HEK293 (cell line): ENCODE measurements around the gene MDM4.

ENCODE experiments used
- CTCF ChIA-PET: fragments of 350-600 bp; formaldehyde crosslinking; extraction: SDS; loops from one replicate; lab custom pipeline; 2021; ENCODE audit warnings: antibody characterized with exemption; lab: Yijun Ruan, JAX
- POLR2A ChIA-PET: fragments of 300-600 bp; formaldehyde crosslinking; extraction: SDS; loops from one replicate; lab custom pipeline; 2020; ENCODE audit warnings: antibody characterized with exemption, inconsistent platforms; lab: Yijun Ruan, JAX
- H3K27ac ChIP-seq: fragments of 200-500 bp; sonication (Bioruptor generic); 2 replicates; pipeline ENCODE4 v1.5.1; 2014; ENCODE audit warnings: low read depth, low read length, control low read depth, inconsistent platforms; ENCODE audit errors: extremely low read depth
- H3K36me3 ChIP-seq, 2 experiments: fragments of 200-500 bp in 1 of 2; sonication (Bioruptor generic) in 1 of 2; 1 replicate in 1 of 2; 2 replicates in 1 of 2; pipeline ENCODE4 v1.5.1; 2014 to 2017; ENCODE audit warnings: inconsistent platforms in 2 of 2, low read length in 2 of 2; ENCODE audit not compliant: control insufficient read depth in 2 of 2, insufficient read depth in 1 of 2
- H3K4me1 ChIP-seq: fragments of 200-500 bp; sonication (Bioruptor generic); 2 replicates; pipeline ENCODE4 v1.5.1; 2014; ENCODE audit warnings: mild to moderate bottlenecking, low read length, inconsistent platforms; ENCODE audit not compliant: control insufficient read depth, insufficient read depth
- H3K4me3 ChIP-seq: 2 replicates; pipeline ENCODE4 v1.5.1; 2011; ENCODE audit warnings: low read depth, mild to moderate bottlenecking, control low read depth, low read length, moderate library complexity
- H3K9me3 ChIP-seq: fragments of 200-500 bp; sonication (Bioruptor generic); 2 replicates; pipeline ENCODE4 v1.5.1; 2014; ENCODE audit warnings: low read depth, low read length, inconsistent platforms; ENCODE audit not compliant: control insufficient read depth, insufficient read depth
- BCL11B ChIP-seq: fragments of 450-650 bp; formaldehyde crosslinking; IDR thresholded peaks from 2 replicates; pipeline ENCODE4 v1.5.1; 2016; ENCODE audit warnings: low read depth, missing biosample characterization, missing genetic modification characterization
- BCL6B ChIP-seq: fragments of 450-650 bp; formaldehyde crosslinking; IDR thresholded peaks from 2 replicates; pipeline ENCODE4 v1.5.1; 2017; ENCODE audit warnings: missing biosample characterization, missing genetic modification characterization
- GLIS2 ChIP-seq: fragments of 450-650 bp; formaldehyde crosslinking; IDR thresholded peaks from 2 replicates; pipeline ENCODE4 v1.5.1; 2016; ENCODE audit warnings: missing biosample characterization, missing genetic modification characterization
- SETDB1 ChIP-seq: IDR thresholded peaks from one replicate; pipeline ENCODE4 v1.6.1; 2017; ENCODE audit warnings: mild to moderate bottlenecking, low read length, moderate library complexity, mixed read lengths; ENCODE audit not compliant: insufficient read length
- YY1 ChIP-seq: fragments of 450-650 bp; formaldehyde crosslinking; IDR thresholded peaks from 2 replicates; pipeline ENCODE4 v1.5.1; 2018; ENCODE audit warnings: missing biosample characterization, missing genetic modification characterization
- ZNF132 ChIP-seq: fragments of 450-650 bp; formaldehyde crosslinking; IDR thresholded peaks from 2 replicates; pipeline ENCODE4 v1.5.1; 2017; ENCODE audit warnings: missing biosample characterization, missing genetic modification characterization, borderline replicate concordance
- ZNF223 ChIP-seq: fragments of 450-650 bp; formaldehyde crosslinking; IDR thresholded peaks from 2 replicates; pipeline ENCODE4 v1.5.1; 2016; ENCODE audit warnings: missing biosample characterization, missing genetic modification characterization
- ZNF354C ChIP-seq: fragments of 450-650 bp; formaldehyde crosslinking; IDR thresholded peaks from 2 replicates; pipeline ENCODE4 v1.5.1; 2016; ENCODE audit warnings: missing biosample characterization, missing genetic modification characterization, low read depth, borderline replicate concordance
- ZNF394 ChIP-seq: fragments of 450-650 bp; formaldehyde crosslinking; IDR thresholded peaks from 2 replicates; pipeline ENCODE4 v1.5.1; 2016; ENCODE audit warnings: missing biosample characterization, missing genetic modification characterization, mild to moderate bottlenecking, moderate library complexity, borderline replicate concordance
- ZNF518A ChIP-seq: fragments of 450-650 bp; formaldehyde crosslinking; conservative IDR thresholded peaks from 2 replicates; pipeline ENCODE4 v1.5.1; 2016; ENCODE audit warnings: low read depth, missing biosample characterization, missing genetic modification characterization
- ZNF530 ChIP-seq: fragments of 450-650 bp; formaldehyde crosslinking; IDR thresholded peaks from 2 replicates; pipeline ENCODE4 v1.5.1; 2016; ENCODE audit warnings: low read depth, missing biosample characterization, missing genetic modification characterization
- ZNF610 ChIP-seq: fragments of 450-650 bp; formaldehyde crosslinking; IDR thresholded peaks from 2 replicates; pipeline ENCODE4 v1.5.1; 2016; ENCODE audit warnings: missing biosample characterization, missing genetic modification characterization, borderline replicate concordance

MDM4 gene

GRCh38 chr1:204498981-204499380 lies 17.2 kb upstream of the MDM4 start (continued):
- TF ChIP-seq ZNF610 (tag by site-specific recombination): no peak

- Histone ChIP-seq H3K36me3 (no peaks in the 10 kb centered on the region), H3K27ac (no peak overlapping the region), H3K4me1 (no peaks in the 10 kb centered on the region), H3K4me3 (no peak overlapping the region), H3K9me3 (no peaks in the 10 kb centered on the region)
- ChIA-PET CTCF (interaction anchor here (0.6 to 19.1 kb wide), 10 partner anchors 19 to 337 kb away, joined by 3 to 314 read pairs (median 6); no protein-coding TSS in a partner anchor), POLR2A (no interaction called here)
- TF ChIP-seq BCL11B (no peak), BCL6B (tag by site-specific recombination) (peak; percentile 49; the same call in 1 of the 2 replicates), SETDB1 (peak; percentile 24), ZNF394 (tag by site-specific recombination) (no peak)
These were observed 16.4 kb upstream of the MDM4 start for GRCh38 chr1:204499511-204500468.

GRCh38 chr1:204502241-204502640 lies 14.0 kb upstream of the MDM4 start:
- CTCF ChIA-PET: interaction anchor here (0.6 to 19.1 kb wide), 26 partner anchors 9 to 667 kb away, joined by 3 to 314 read pairs (median 6); partner anchors contain the start of genes MDM4 and PIK3C2B
- Histone ChIP-seq H3K27ac (no peak overlapping the region), H3K36me3 (no peaks in the 10 kb centered on the region), H3K4me3 (no peak overlapping the region), H3K4me1 (no peaks in the 10 kb centered on the region), H3K9me3 (no peaks in the 10 kb centered on the region)
- TF ChIP-seq ZNF394 (tag by site-specific recombination) (no peak), GLIS2 (tag by site-specific recombination) (no peak), ZNF223 (tag by site-specific recombination) (no peak), YY1 (tag by site-specific recombination) (no peak), ZNF354C (tag by site-specific recombination) (no peak), ZNF132 (tag by site-specific recombination) (no peak), ZNF530 (tag by site-specific recombination) (no peak), ZNF518A (tag by site-specific recombination) (no peak)
- POLR2A ChIA-PET: no interaction called here
